ENCODE results near the gene CFAP74.
"Not testable (repeated sequence)": the region's sequence is repeated elsewhere in the genome, so short reads cannot be mapped to it uniquely, and the experiment has no call there.

The CFAP74 gene

GRCh38 chr1:1945782-1946393 lies 57.7 kb downstream of the CFAP74 start:
- DNase-seq (ENCODE audit: low read depth) = no peak

GRCh38 chr1:1943834-1944570 lies 59.6 kb downstream of the CFAP74 start:
- peak; percentile 30 for DNase-seq (ENCODE audit: low read depth)

- no peak for DNase-seq (ENCODE audit: low read depth)
These were observed 60.6 kb downstream of the CFAP74 start for GRCh38 chr1:1942753-1943656.

GRCh38 chr1:1941868-1942752 lies 61.5 kb downstream of the CFAP74 start:
- DNase-seq (ENCODE audit: low read depth) = no peak

GRCh38 chr1:1941211-1941841 lies 62.3 kb downstream of the CFAP74 start:
- no peak for DNase-seq (ENCODE audit: low read depth)

- DNase-seq (ENCODE audit: low read depth) = no peak
These were observed 63.5 kb downstream of the CFAP74 start for GRCh38 chr1:1940123-1940425.

GRCh38 chr1:1939296-1940122 lies 64.1 kb downstream of the CFAP74 start:
- no peak for DNase-seq (ENCODE audit: low read depth)

- no peak for DNase-seq (ENCODE audit: low read depth)
These were observed 64.8 kb downstream of the CFAP74 start for GRCh38 chr1:1938613-1939295.

GRCh38 chr1:1938276-1938573 lies 65.4 kb downstream of the CFAP74 start:
- DNase-seq (ENCODE audit: low read depth) = no peak

GRCh38 chr1:1937549-1938275 lies 65.9 kb downstream of the CFAP74 start:
- no peak for DNase-seq (ENCODE audit: low read depth)

- no peak for DNase-seq (ENCODE audit: low read depth)
These were observed 66.5 kb downstream of the CFAP74 start for GRCh38 chr1:1937061-1937460.

- not testable (repeated sequence) for DNase-seq (ENCODE audit: low read depth)
These were observed 68.7 kb downstream of the CFAP74 start for GRCh38 chr1:1934848-1935247.

GRCh38 chr1:1929639-1930545 lies 73.7 kb downstream of the CFAP74 start:
- no peak for DNase-seq (ENCODE audit: low read depth)

GRCh38 chr1:1929102-1929638 lies 74.4 kb downstream of the CFAP74 start:
- DNase-seq (ENCODE audit: low read depth) = no peak

- DNase-seq (ENCODE audit: low read depth) = no peak
These were observed 75.1 kb downstream of the CFAP74 start for GRCh38 chr1:1928231-1929101.

GRCh38 chr1:1927751-1928150 lies 75.8 kb downstream of the CFAP74 start:
- DNase-seq (ENCODE audit: low read depth) = no peak

Measured in stimulated activated CD8-positive, alpha-beta memory T cell treated with anti-CD3 and anti-CD28 coated beads, Interleukin-12 subunit alpha, Interleukin-12 subunit beta, amount 100 ng/mL, for 4 hours (primary cell).